Pericardium fibroblast (primary cell): ENCODE measurements around the gene ZBTB26. TPM values are rescaled to one million over a fixed set of nuclear protein-coding genes. Genes with fewer than 3 reads are reported as not detected.

Experiments
- total RNA-seq: library from RNA; depleted of rRNA; stranded (reverse); fragments of >200 nt; gene quantifications from 2 replicates; pipeline ENCODE4 v1.2.3, GENCODE V29; 2015

The ZBTB26 gene
- total RNA-seq = 2.6 and 2.8 TPM in 2 replicates

GRCh38 chr9:122931226-122932121 lies at the start of gene ZBTB26:
Gene ZBTB26 (minus strand): TSS chr9:122931512. CDS start chr9:122919934, 11,578 bp downstream.

DNA sequence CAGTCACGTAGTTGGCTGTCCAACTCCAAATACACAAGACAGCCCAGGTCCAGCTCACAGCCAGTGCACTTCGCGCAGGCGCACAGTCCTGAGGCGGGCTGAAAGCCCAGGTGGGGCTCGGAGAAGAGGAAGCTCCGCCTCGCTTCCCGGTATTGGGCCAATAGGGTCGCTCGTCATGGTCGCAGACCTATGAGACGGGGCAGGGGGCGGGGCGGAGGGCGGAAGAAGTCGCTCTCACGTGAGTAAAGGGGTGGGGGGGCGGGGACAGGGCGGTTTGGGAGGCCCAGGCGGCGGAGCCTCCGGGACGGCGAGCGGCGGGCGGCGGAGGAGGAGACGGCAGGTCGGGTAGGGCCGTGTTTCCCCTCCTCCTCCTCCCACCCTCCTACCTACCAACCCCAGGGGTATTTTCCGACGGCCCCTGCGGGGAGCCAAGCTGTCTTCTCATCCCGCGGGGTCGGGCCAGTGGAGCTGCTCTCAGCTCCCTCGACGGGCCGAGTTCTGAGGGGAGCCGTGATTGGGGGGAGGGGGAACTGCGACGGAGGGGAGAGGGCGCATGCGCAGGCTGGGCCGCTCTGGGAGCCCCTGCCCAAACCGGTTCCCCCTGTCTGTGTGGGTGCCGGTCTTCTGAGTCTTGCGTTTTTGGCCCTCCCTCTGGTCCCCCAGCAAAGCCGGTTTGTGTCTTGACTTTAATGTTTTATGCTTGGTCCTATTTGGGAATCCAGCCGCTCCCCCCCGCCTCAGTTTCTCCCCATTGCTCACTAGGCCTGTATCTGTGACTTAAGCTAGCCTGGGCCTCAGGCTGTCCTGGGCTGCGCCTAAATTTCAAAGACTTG lies 9.7 kb upstream of the ZBTB26 start, which contains the start of gene RABGAP1:
Gene RABGAP1, plus strand, starts transcription at position 272 of the 833 bp plus-strand sequence. CDS start 16,040 bp downstream, outside the sequence.

GRCh38 chr9:122912964-122913673 lies 18.2 kb downstream of the ZBTB26 start, which contains the start of gene ZBTB6:
Gene ZBTB6 (minus strand): TSS chr9:122913323. CDS start chr9:122912072, 1,251 bp downstream.

DNA sequence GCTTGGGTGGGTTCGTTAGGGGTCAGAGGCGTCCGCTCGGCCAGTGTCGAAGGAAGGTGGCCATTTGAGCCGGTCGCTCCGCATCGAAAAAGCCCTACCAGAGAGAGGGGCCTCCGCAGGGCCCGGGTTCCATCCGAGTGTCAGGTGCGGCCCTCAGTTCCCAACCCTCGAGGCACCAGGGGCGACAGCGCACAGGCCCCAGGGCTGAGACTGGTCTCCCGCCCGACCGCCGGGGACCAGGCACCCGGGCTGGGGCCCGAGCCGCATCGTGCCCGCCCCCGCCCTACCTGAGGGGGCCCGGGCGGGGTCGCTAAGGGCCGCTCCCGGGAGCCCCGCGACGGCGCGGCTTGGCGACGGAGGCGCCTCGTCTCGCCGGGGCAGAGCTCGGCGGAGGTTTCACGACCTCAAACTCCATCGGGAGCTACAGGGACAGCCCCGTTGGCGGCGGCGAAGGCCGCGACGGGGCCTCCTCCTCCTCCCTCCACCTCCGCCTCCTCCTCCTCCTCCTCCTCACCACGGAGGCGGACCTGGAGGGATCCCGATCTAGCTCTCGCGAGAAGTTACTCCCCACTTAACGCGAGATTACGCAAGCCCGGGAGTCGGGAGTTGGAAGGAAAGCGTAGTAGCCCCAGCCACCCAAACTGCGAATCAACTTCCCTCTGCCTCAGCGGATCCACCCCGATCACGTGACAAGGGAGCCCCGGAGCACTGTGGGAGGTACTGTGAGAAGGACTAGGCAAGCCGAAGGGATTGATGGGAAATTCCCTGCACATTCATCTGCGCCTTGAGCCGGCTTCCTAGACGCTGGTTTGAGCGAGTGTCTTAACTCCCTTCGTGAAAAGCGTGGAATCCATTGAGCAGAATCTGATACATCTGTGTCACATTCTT lies 26.2 kb downstream of the ZBTB26 start, which contains the start of gene RC3H2:
Gene RC3H2, minus strand, starts transcription at position 537 of the 888 bp plus-strand sequence. CDS start 7,850 bp downstream, outside the sequence.

Other genes starting within 250 kb of the ZBTB26 start
- not detected in 2 replicates for gene OR1L4, start 207.5 kb downstream of the ZBTB26 start, total RNA-seq
- gene OR1L6, start 189.2 kb downstream of the ZBTB26 start, total RNA-seq = not detected in 2 replicates
- not detected in 2 replicates for gene OR5C1, start 142.6 kb downstream of the ZBTB26 start, total RNA-seq
- gene OR1K1, start 131.4 kb downstream of the ZBTB26 start, total RNA-seq = not detected in 2 replicates
- 14.6 and 14.8 TPM in 2 replicates for gene PDCL, start 102.9 kb downstream of the ZBTB26 start, total RNA-seq
- 18.9 and 21.8 TPM in 2 replicates for gene RC3H2, start 26.2 kb downstream of the ZBTB26 start, total RNA-seq
- gene ZBTB6, start 18.2 kb downstream of the ZBTB26 start, total RNA-seq = 3.6 and 5.6 TPM in 2 replicates
- 12.9 and 21.4 TPM in 2 replicates for gene RABGAP1, start 9.5 kb upstream of the ZBTB26 start, total RNA-seq
- gene GPR21, start 102.2 kb upstream of the ZBTB26 start, total RNA-seq = 0.70 and 1.5 TPM in 2 replicates